ENCODE data around the gene FOXP1. TPM values are rescaled to one million over a fixed set of nuclear protein-coding genes. Genes with fewer than 3 reads are reported as not detected.

FOXP1 gene
- total RNA-seq, 1 experiment from 2014 or later = 75.3 TPM

GRCh38 chr3:71487418-71487817 lies 96.1 kb downstream of the FOXP1 start:
- Histone ChIP-seq H2AFZ (ENCODE audit: low read length) (no peak overlapping the region), H3K9me3 (ENCODE audit: control insufficient read depth, low read depth, low read length) (no peaks in the 10 kb centered on the region), H3T11ph (ENCODE audit: low read length) (no peak overlapping the region), H3K14ac (ENCODE audit: insufficient read depth, low read length) (no peak overlapping the region), H3K4me1 (ENCODE audit: insufficient read depth, low read length) (no peaks in the 10 kb centered on the region; the same call in 1 of the 2 replicates), H2BK5ac (ENCODE audit: insufficient read length, low read length) (no peak overlapping the region), H2BK20ac (ENCODE audit: low read depth, low read length, poor library complexity, severe bottlenecking) (no peak overlapping the region), H2BK15ac (ENCODE audit: low read depth, low read length) (no peak overlapping the region), H2BK120ac (ENCODE audit: low read depth, low read length, poor library complexity, severe bottlenecking) (no peak overlapping the region), H3K4ac (ENCODE audit: low read depth, low read length) (no peak overlapping the region), H3K79me1 (ENCODE audit: insufficient read depth, low read depth, low read length, poor library complexity, severe bottlenecking) (no peaks in the 10 kb centered on the region), H3K9ac (ENCODE audit: extremely low read depth, insufficient read length, low read length) (no peak overlapping the region), H4K5ac (ENCODE audit: insufficient read length, low read depth, low read length) (no peak overlapping the region), H3K56ac (ENCODE audit: insufficient read length, low read depth, low read length) (no peak overlapping the region), H2AK5ac (ENCODE audit: insufficient read length, low read length) (no peak overlapping the region), H3K23me2 (ENCODE audit: insufficient read length, low read depth, low read length, poor library complexity, severe bottlenecking) (no peaks in the 10 kb centered on the region), H3K27ac (ENCODE audit: insufficient read length, low read depth, low read length) (no peak overlapping the region), H4K20me1 (ENCODE audit: control insufficient read depth, insufficient read depth, insufficient read length) (no peaks in the 10 kb centered on the region), H3K79me2 (ENCODE audit: insufficient read depth, low read length) (no peaks in the 10 kb centered on the region), H3K4me2 (ENCODE audit: insufficient read depth, insufficient read length, low read length) (no peak overlapping the region), H4K91ac (ENCODE audit: insufficient read length, low read depth, low read length) (no peak overlapping the region), H3K18ac (ENCODE audit: insufficient read length, low read depth, low read length) (no peak overlapping the region), H3K27me3 (ENCODE audit: insufficient read depth, low read length) (no peaks in the 10 kb centered on the region), H4K8ac (replicated peaks; ENCODE audit: insufficient read length, low read depth, low read length) (no peak overlapping the region), H3K23ac (ENCODE audit: insufficient read length, low read depth, low read length) (no peak overlapping the region), H2BK12ac (ENCODE audit: insufficient read length, low read depth, low read length) (no peak overlapping the region)
- no peak overlapping the region for H3K27ac Mint-ChIP-seq
- TF ChIP-seq CTCF (conservative IDR thresholded peaks at IDR 0.05) = no peak
- peaks cover 13 to 25% (median 21%) of the 10 kb centered on the region in 3 experiments for H3K36me3 Mint-ChIP-seq (ENCODE audit: insufficient read depth in 1 of 3, low read depth in 3 of 3)
- no peak overlapping the region for H3K4me3 Mint-ChIP-seq
- no CpG with 5 or more reads among the region's 5 CpGs for WGBS (ENCODE audit: extremely low coverage, insufficient read length, low lambda C conversion rate)
- peaks cover 5 to 10% of the 10 kb centered on the region in 2 experiments for H3K9me3 Mint-ChIP-seq
- DNase-seq = no peak
- H3K4me1 Mint-ChIP-seq = peaks cover 22 to 24% of the 10 kb centered on the region in 2 experiments
- H3K27me3 Mint-ChIP-seq (ENCODE audit: low read depth) = no peaks in the 10 kb centered on the region

Measured in H9 (cell line).